Activated naive CD8-positive, alpha-beta T cell (primary cell): ENCODE results near the gene STAG1.
"Not testable (repeated sequence)": the region's sequence is repeated elsewhere in the genome, so short reads cannot be mapped to it uniquely, and the experiment has no call there.

Source experiments
- H3K27ac Mint-ChIP-seq: one replicate; pipeline ENCODE4 v1.8.0; 2021; ENCODE audit warnings: mixed read lengths
- H3K27me3 Mint-ChIP-seq: one replicate; pipeline ENCODE4 v1.8.0; 2021; ENCODE audit warnings: mixed read lengths
- H3K36me3 Mint-ChIP-seq: one replicate; pipeline ENCODE4 v1.8.0; 2021; ENCODE audit warnings: mixed read lengths
- H3K4me1 Mint-ChIP-seq: one replicate; pipeline ENCODE4 v1.8.0; 2021; ENCODE audit warnings: low read depth, mixed read lengths
- H3K4me3 Mint-ChIP-seq: one replicate; pipeline ENCODE4 v1.8.0; 2021; ENCODE audit warnings: mild to moderate bottlenecking, mixed read lengths
- H3K9me3 Mint-ChIP-seq: one replicate; pipeline ENCODE4 v1.8.0; 2021; ENCODE audit warnings: low read depth, mixed read lengths

The STAG1 gene

DNA sequence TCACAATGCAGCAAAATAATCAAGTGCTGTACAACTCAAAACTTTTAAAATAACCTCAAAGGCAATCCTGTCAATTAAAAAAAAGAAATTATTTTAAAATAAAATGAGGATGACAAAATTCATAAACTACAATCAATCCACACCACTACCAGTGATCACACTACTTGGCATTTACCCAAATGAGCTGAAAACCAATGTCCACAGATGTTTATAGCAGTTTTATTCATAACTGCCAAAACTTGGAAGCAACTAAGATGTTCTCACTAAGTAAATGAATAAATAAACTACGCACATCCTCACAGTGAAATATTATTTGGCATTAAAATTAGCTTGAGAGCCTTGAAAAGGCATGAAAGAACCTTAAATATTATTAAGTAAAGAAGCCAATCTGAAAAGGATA lies 121.3 kb downstream of the STAG1 start:
- peaks cover 33% of the 10 kb centered on the region for H3K36me3 Mint-ChIP-seq
- peaks cover 11% of the 10 kb centered on the region for H3K9me3 Mint-ChIP-seq

DNA sequence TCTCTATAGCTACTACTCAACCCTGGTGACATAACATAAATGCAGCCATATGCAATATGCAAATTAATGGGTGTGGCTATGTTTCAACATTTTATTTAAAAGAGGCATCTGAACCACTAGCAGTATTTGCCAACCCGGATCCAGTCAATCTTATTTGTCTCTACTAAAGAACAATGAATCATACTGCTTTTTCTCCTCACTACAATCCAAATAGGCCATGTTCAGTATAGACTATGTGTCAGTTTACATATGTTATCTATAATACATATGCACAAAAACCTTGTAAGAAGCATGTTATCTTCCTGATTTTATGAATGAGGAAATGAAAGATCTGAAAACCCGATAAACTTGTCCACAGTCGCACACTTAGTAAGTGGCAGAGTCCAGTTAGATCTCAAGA lies 125.7 kb downstream of the STAG1 start:
- Mint-ChIP-seq H3K27ac (no peak overlapping the region), H3K36me3 (peaks cover 34% of the 10 kb centered on the region), H3K9me3 (peaks cover 11% of the 10 kb centered on the region), H3K4me1 (peaks cover 24% of the 10 kb centered on the region), H3K4me3 (no peak overlapping the region), H3K27me3 (no peaks in the 10 kb centered on the region)

More for the DNA sequence above, 121.3 kb downstream of the STAG1 start:
- Mint-ChIP-seq H3K4me1 (peaks cover 38% of the 10 kb centered on the region), H3K27me3 (no peaks in the 10 kb centered on the region), H3K4me3 (no peak overlapping the region), H3K27ac (no peak overlapping the region)

DNA sequence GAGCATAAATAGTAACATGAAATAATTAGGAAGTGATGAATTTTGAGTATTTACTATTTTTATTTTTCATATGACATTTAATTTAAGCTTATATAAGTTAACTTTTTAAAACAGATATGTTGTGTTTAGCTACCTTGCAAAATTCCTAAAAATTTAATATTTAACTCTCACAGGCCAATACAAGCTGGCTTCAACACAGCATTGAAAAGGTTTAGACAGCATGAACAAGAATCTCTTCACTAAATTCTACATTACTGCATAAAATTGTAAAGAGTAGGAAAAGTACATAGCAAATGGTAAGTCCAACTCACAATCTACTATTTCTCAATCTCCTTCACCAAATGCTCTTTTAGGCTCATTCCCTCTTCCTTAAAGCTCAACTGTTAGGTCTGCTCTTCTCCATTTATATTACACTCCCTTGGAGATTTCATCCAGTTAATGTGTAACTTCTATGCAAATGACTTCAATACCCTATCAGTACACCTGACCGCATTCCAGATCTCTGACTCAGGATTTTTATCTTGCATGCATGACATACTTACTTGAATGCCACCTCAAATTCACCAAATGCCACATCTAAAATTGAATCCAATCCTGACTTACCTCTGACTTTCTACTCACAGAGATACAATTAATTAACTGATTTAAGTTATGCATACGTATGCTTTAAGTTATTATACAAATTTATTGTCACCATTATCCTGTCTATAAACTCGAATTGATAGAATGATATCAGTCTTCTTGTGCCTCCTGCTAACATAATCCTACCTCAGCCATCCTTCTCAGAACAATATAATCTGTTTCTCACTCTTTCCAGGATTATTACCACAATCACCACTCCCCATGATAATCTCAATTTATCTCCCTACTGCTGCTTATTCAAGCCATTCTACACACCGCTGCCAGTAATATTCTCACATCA lies 127.0 kb downstream of the STAG1 start:
- peaks cover 11% of the 10 kb centered on the region for H3K9me3 Mint-ChIP-seq
- no peak overlapping the region for H3K4me3 Mint-ChIP-seq
- peaks cover 20% of the 10 kb centered on the region for H3K4me1 Mint-ChIP-seq
- no peaks in the 10 kb centered on the region for H3K27me3 Mint-ChIP-seq
- peaks cover 36% of the 10 kb centered on the region for H3K36me3 Mint-ChIP-seq
- H3K27ac Mint-ChIP-seq: no peak overlapping the region

DNA sequence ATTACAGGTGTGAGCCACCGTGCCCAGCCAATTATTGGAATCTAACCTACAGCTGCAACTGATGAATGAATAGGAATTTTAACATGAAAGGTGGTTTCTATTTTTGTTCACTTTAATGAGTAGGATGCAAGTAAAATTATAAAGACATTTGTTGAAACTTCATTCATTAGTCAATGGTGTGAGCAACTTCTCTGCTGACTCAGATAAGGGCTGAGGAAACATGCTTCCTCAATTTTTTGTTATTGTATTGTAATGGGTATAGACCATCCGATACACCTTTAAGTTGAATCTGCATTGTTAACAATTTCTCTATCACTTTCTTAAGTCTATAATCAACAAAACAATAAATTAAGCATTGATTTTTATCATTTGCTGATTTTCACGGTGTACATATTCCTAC lies 127.8 kb downstream of the STAG1 start:
- H3K9me3 Mint-ChIP-seq: peaks cover 11% of the 10 kb centered on the region
- peaks cover 20% of the 10 kb centered on the region for H3K4me1 Mint-ChIP-seq
- no peak overlapping the region for H3K4me3 Mint-ChIP-seq
- H3K27me3 Mint-ChIP-seq: no peaks in the 10 kb centered on the region
- H3K27ac Mint-ChIP-seq: no peak overlapping the region
- H3K36me3 Mint-ChIP-seq: peaks cover 31% of the 10 kb centered on the region

DNA sequence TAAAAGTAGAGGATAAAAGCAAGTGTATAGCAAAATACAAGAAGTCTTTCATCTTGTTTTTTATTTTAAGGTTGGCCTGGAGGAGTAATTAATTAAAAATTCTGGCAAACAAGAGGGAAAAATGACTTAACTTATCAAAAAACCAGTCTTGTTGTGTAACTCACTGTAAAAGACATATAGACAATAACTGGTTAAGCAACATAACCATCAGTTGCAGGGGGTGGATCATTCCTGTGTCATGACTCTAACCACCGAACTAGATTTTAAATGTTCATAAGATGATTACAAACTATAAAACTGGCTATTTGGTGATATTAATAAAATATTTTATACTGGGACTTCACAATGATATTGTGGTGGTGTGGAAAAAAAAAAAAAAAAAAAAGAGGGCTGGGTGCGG lies 130.6 kb downstream of the STAG1 start:
- Mint-ChIP-seq H3K36me3 (peaks cover 14% of the 10 kb centered on the region), H3K4me1 (peaks cover 14% of the 10 kb centered on the region), H3K9me3 (no peaks in the 10 kb centered on the region), H3K27me3 (no peaks in the 10 kb centered on the region), H3K4me3 (no peak overlapping the region), H3K27ac (no peak overlapping the region)

DNA sequence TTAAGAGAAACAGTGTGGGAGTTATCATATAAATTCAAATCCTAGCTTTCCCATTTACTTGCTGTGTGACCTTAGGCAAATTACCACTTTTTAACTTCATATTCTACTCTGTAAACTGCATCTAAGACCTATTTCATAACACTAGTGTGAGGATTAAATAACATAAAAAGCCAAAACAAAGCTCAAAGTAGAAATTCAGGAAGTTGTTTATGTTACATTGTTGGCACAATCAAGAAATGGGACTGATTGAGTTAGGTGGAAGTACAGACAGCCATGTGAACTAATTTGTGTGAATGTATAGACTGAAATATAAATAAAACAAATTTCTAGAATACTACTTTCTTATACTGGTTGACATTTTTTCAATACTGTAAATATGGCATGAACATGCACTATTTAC lies 131.7 kb downstream of the STAG1 start:
- Mint-ChIP-seq H3K36me3 (peaks cover 13% of the 10 kb centered on the region), H3K9me3 (no peaks in the 10 kb centered on the region), H3K4me3 (no peak overlapping the region), H3K27ac (no peak overlapping the region), H3K4me1 (peaks cover 12% of the 10 kb centered on the region), H3K27me3 (no peaks in the 10 kb centered on the region)

DNA sequence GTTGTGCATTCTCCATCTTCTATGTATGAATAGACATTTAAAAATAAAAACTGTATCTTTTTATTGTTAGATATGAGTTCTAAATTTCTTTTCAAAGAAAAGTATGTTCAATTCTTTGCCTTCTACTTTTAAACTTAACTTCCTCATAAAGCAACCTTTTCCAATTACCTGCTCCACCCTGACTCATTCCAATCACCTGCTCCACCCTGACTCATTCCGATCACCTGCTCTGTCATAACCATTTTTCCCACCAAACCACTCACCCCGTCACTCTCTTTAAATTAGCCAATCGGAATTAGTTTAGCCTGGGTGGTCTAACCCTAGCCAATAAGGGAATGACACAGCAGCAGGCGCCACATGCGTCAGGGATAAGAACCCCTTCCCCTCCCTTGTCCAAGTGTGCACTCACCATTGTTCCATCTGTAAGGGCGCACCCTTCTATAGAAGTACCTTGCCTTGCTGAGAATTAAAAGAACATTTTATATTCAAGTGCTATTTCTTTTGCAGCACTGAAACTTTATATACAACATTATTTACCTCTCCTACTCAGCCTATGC lies 134.1 kb downstream of the STAG1 start:
- not testable (repeated sequence) for H3K27ac Mint-ChIP-seq, H3K27me3 Mint-ChIP-seq
- peaks cover 13% of the 10 kb centered on the region for H3K36me3 Mint-ChIP-seq

DNA sequence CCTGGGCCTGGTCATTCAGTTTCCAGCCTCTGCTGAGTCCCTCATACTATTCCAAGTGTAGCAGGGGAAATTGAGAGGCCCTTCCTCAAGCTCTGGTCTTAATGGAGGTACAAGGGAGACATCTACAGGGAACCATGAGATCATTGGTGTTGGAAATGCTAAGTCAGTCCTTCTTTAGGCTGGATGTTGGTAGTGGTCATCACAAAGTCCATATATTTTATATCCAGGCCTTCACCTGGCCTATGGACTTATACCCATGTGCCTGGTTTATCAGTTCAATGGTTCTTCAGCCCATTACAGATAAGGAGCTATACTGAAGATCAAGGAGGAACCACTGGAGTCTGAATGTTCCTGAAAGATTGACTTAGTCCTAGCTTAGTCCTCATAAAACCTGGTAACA lies 135.0 kb downstream of the STAG1 start:
- no peaks in the 10 kb centered on the region for H3K27me3 Mint-ChIP-seq
- H3K27ac Mint-ChIP-seq: no peak overlapping the region
- H3K4me1 Mint-ChIP-seq: peaks cover 5% of the 10 kb centered on the region
- no peaks in the 10 kb centered on the region for H3K9me3 Mint-ChIP-seq
- H3K36me3 Mint-ChIP-seq: peaks cover 10% of the 10 kb centered on the region
- no peak overlapping the region for H3K4me3 Mint-ChIP-seq

More for the DNA sequence above, 134.1 kb downstream of the STAG1 start:
- H3K4me1 Mint-ChIP-seq, H3K4me3 Mint-ChIP-seq, H3K9me3 Mint-ChIP-seq: not testable (repeated sequence)

DNA sequence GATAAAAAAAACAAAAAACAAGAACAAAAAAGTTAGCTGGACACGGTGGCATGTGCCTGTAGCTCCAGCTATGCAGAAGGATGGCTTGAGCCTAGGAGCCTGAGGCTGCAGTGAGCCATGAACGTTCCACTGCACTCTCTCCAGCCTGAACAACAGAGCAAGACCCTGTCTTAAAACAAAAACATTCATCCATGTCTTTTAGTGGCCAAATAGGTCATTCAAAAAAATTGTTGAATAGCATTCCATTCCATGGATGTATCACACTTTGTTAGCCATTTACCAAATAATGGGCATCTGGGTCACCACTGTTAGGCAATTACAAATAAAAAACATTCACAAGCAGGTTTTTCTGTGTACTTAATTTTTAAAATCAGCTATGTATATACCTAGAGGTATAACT lies 139.7 kb downstream of the STAG1 start:
- Mint-ChIP-seq H3K4me1 (peaks cover 2% of the 10 kb centered on the region), H3K36me3 (no peaks in the 10 kb centered on the region), H3K4me3 (no peak overlapping the region), H3K9me3 (no peaks in the 10 kb centered on the region), H3K27ac (no peak overlapping the region), H3K27me3 (no peaks in the 10 kb centered on the region)

DNA sequence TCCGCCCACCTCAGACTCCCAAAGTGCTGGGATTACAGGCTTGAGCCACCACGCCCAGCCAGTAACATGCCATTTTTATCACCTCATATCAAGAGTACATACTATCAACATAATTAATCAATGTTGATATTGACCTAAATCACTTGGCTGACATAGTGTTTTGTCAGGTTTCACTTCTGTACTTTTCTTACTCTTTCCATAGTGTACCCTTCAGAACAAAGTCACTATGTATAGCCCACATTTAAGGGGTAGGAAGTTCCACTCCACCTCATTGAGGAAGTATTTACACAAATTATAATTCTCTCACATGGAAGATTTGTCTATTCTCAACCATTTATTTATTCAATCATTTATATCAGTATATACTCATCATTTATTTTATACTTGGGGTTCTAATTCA lies 145.2 kb downstream of the STAG1 start:
- H3K9me3 Mint-ChIP-seq: no peaks in the 10 kb centered on the region
- peaks cover 4% of the 10 kb centered on the region for H3K4me1 Mint-ChIP-seq
- H3K36me3 Mint-ChIP-seq: peaks cover 14% of the 10 kb centered on the region
- H3K27me3 Mint-ChIP-seq: no peaks in the 10 kb centered on the region
- no peak overlapping the region for H3K27ac Mint-ChIP-seq
- no peak overlapping the region for H3K4me3 Mint-ChIP-seq

DNA sequence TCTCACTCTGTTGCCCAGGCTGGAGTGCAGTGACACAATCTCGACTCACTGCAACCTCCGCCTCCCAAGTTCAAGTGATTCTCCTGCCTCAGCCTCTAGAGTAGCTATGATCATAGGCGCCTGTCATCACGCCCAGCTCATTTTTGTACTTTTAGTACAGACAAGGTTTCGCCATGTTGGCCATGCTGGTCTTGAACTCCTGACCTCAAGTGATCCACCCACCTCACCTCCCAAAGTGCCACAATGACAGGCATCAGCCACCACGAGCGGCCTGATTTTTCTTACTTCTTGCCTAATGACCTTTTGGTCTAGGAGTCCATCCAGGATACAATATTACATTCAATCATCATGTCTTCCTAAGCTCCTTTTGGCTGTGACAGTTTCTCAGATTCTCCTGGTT lies 146.0 kb downstream of the STAG1 start:
- H3K27ac Mint-ChIP-seq, H3K4me3 Mint-ChIP-seq, H3K27me3 Mint-ChIP-seq, H3K9me3 Mint-ChIP-seq, H3K4me1 Mint-ChIP-seq: not testable (repeated sequence)
- peaks cover 14% of the 10 kb centered on the region for H3K36me3 Mint-ChIP-seq

DNA sequence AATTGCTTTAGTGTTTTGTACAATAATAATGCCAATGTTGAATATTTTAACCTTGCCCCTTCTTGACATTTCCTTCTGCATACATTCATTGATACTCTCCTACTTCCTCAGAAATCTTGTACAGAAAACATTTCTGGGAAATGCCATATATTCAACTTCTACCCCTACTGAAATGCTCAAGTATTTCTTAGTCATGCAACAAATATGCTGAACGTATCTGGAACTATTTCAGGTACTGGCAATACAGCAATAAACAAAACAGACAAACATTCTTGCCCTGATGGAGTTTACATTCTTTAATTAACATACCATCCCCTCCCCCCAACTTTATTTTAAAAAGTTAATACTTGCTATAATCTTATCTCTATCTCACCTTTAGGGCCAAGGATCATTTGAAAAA lies 147.2 kb downstream of the STAG1 start:
- H3K27me3 Mint-ChIP-seq: no peaks in the 10 kb centered on the region
- no peak overlapping the region for H3K27ac Mint-ChIP-seq
- H3K4me1 Mint-ChIP-seq: peaks cover 6% of the 10 kb centered on the region
- H3K9me3 Mint-ChIP-seq: no peaks in the 10 kb centered on the region
- peaks cover 15% of the 10 kb centered on the region for H3K36me3 Mint-ChIP-seq
- no peak overlapping the region for H3K4me3 Mint-ChIP-seq

DNA sequence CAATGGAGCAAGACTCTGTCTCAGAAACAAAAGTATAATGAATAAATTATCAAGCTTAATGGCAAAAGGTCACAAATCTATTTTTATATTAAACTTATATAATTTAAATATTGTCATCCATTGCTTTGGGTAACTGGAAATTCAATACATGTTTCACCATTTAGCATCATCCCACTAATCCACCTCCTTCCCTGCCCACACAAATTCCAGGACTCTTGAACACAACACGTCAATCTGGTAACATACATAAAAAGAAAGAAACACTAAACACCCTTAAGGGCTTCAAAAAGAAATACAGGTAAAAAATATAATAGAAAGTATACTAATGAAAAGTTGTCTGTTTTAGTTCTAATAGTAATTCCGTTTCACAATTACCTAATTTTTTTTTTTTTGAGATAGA lies 149.4 kb downstream of the STAG1 start:
- H3K9me3 Mint-ChIP-seq: no peaks in the 10 kb centered on the region
- peaks cover 21% of the 10 kb centered on the region for H3K36me3 Mint-ChIP-seq
- H3K27ac Mint-ChIP-seq: no peak overlapping the region
- no peak overlapping the region for H3K4me3 Mint-ChIP-seq
- no peaks in the 10 kb centered on the region for H3K27me3 Mint-ChIP-seq
- peaks cover 13% of the 10 kb centered on the region for H3K4me1 Mint-ChIP-seq

DNA sequence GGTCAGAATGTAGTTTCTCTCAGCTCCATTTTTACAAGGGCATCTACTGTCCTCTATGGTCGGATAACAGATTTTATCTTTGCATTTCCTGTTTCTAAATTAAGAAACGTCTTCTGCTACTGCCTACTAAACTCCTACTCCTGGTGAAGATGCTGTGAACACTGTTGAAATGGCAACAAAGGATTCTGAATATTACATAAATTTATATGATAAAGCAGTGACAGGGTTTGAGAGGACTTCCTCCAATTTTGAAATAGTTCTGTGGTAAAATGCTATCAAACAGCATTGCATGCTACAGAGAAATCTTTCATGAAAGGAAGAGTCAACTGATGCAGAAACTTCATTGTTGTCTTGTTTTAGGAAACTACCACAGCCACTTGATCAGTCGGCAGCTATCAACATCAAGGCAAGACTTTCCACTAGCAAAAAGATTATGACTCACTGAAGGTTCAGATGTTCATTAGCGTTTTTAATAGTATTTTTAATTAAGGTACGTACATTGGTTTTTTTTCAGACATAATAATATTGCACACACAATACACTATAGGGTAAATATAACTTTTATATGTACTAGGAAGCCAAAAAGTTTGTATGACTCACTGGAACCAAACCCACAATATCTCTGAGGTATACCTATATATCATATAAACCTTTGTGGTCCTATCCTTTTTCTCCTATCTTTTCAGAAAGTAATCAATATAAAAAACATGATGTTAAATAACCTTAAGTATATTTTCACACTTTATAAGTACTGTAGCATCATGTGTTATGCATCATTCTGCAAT lies 156.1 kb downstream of the STAG1 start:
- H3K4me3 Mint-ChIP-seq: no peak overlapping the region
- peaks cover 15% of the 10 kb centered on the region for H3K36me3 Mint-ChIP-seq
- no peaks in the 10 kb centered on the region for H3K9me3 Mint-ChIP-seq
- peak overlapping the region; percentile 16 for H3K27ac Mint-ChIP-seq
- H3K4me1 Mint-ChIP-seq: peaks cover 32% of the 10 kb centered on the region
- no peaks in the 10 kb centered on the region for H3K27me3 Mint-ChIP-seq

DNA sequence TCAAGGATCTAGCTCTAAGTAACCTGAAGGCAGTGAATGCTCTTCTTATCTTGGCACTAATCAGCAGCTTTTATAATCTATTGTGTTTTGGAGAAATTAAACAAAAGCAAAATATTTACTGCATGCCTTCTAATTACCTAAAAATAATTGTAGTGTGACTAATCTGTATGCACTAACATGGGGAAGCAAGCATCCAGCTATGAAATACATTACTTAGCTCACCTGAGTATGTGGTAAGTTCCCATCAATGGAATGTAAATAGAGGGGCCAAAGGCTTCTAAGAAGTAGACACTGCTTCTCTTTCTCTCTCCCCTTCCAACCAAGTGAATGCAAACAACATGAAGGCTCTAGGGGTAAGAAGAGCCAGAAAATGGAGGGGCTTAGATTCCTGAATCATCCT lies 165.6 kb downstream of the STAG1 start:
- Mint-ChIP-seq H3K27ac (no peak overlapping the region), H3K4me3 (no peak overlapping the region), H3K9me3 (no peaks in the 10 kb centered on the region), H3K36me3 (peaks cover 9% of the 10 kb centered on the region), H3K4me1 (no peaks in the 10 kb centered on the region), H3K27me3 (no peaks in the 10 kb centered on the region)
